Gastroesophageal sphincter (tissue), 4 donors: ENCODE data around the gene PIK3CD. TPM values are rescaled to one million over a fixed set of nuclear protein-coding genes. Genes with fewer than 3 reads are reported as not detected.
A peak's percentile ranks its signal among the peaks of the same experiment; 100 is the strongest.

ENCODE experiments used
- ATAC-seq: fragments of 150-250 bp; one replicate; pipeline ENCODE4 v1.9.1; 2016; ENCODE audit warnings: mild to moderate bottlenecking, moderate library complexity
- H3K27ac ChIP-seq, 4 donors: fragments of 200-600 bp; sonication (generic) in 3 of 4; 1 replicate in 3 of 4; 2 replicates in 1 of 4; pipeline ENCODE4 v1.5.1; 2016 to 2019
- H3K27me3 ChIP-seq: fragments of 200-600 bp; sonication (generic); one replicate; pipeline ENCODE4 v1.5.1; 2019
- H3K36me3 ChIP-seq, 2 donors: fragments of 200-600 bp; sonication (generic); one replicate each; pipeline ENCODE4 v1.5.1; 2019; ENCODE audit warnings: control low read depth in 1 of 2
- H3K4me1 ChIP-seq, 3 donors: fragments of 200-600 bp; sonication (generic); 1 replicate in 2 of 3; 2 replicates in 1 of 3; pipeline ENCODE4 v1.5.1; 2016 to 2019; ENCODE audit warnings: control low read depth in 2 of 3
- H3K4me3 ChIP-seq, 2 donors: fragments of 200-600 bp; sonication (generic); one replicate each; pipeline ENCODE4 v1.5.1; 2019; ENCODE audit warnings: mild to moderate bottlenecking in 1 of 2, moderate library complexity in 1 of 2
- H3K9me3 ChIP-seq, 3 donors: fragments of 200-600 bp; sonication (generic); one replicate each; pipeline ENCODE4 v1.5.1; 2017 to 2019; ENCODE audit warnings: control low read depth in 2 of 3
- CTCF ChIP-seq, 4 experiments: fragments of 200-600 bp in 2 of 4; fragments of 450-650 bp in 2 of 4; sonication (generic) in 1 of 4; IDR thresholded peaks; one replicate each; pipeline ENCODE4 v1.5.1; 2017 to 2019; ENCODE audit warnings: antibody characterized with exemption in 4 of 4, mild to moderate bottlenecking in 2 of 4, moderate library complexity in 2 of 4
- EP300 ChIP-seq: sonication (generic); formaldehyde crosslinking; IDR thresholded peaks from one replicate; pipeline ENCODE4 v1.6.1; 2017; ENCODE audit warnings: antibody characterized with exemption, mild to moderate bottlenecking
- POLR2A ChIP-seq, 2 donors: fragments of 450-650 bp; IDR thresholded peaks; one replicate each; pipeline ENCODE4 v1.6.1; 2017; ENCODE audit warnings: antibody characterized with exemption in 2 of 2, mild to moderate bottlenecking in 2 of 2, moderate library complexity in 1 of 2
- POLR2AphosphoS5 ChIP-seq: sonication (generic); formaldehyde crosslinking; IDR thresholded peaks from one replicate; pipeline ENCODE4 v1.6.1; 2017; ENCODE audit warnings: antibody characterized with exemption
- WGBS, 2 donors: methylation state at CpG; one replicate each; pipeline ENCODE4 v1.1.5; 2018; ENCODE audit warnings: low coverage in 1 of 2; 5-methylcytosine and 5-hydroxymethylcytosine counted together
- total RNA-seq, 4 donors: library from RNA; depleted of rRNA; stranded (reverse); fragments of >200 nt; gene quantifications; one replicate each; pipeline ENCODE4 v1.1.0, GENCODE V29; 2016

Gene PIK3CD
- total RNA-seq, 4 donors from 2014 or later: 8.2 to 18.2 (median 15.4) TPM

- no peak for ATAC-seq
- no peak for TF ChIP-seq EP300
- no peak for TF ChIP-seq CTCF (IDR thresholded peaks at IDR 0.05)
- no peak for TF ChIP-seq POLR2A (IDR thresholded peaks at IDR 0.05)
- no peak for TF ChIP-seq POLR2AphosphoS5
- no peak overlapping the region for H3K27ac ChIP-seq
- no peaks in the 10 kb centered on the region for H3K36me3 ChIP-seq
- 50% methylated on average over 6 of the region's 10 CpGs; no CpG with 5 or more reads in 1 of the 2 donors for WGBS, 2 donors
- H3K4me3 ChIP-seq: no peak overlapping the region
- no peaks in the 10 kb centered on the region for H3K9me3 ChIP-seq
- peaks cover 0 to 18% (median 14%) of the 10 kb centered on the region in 3 donors for H3K4me1 ChIP-seq
- peaks cover 56% of the 10 kb centered on the region for H3K27me3 ChIP-seq
Measured at GRCh38 chr1:9653491-9654050, 2.0 kb downstream of the PIK3CD start.

DNA sequence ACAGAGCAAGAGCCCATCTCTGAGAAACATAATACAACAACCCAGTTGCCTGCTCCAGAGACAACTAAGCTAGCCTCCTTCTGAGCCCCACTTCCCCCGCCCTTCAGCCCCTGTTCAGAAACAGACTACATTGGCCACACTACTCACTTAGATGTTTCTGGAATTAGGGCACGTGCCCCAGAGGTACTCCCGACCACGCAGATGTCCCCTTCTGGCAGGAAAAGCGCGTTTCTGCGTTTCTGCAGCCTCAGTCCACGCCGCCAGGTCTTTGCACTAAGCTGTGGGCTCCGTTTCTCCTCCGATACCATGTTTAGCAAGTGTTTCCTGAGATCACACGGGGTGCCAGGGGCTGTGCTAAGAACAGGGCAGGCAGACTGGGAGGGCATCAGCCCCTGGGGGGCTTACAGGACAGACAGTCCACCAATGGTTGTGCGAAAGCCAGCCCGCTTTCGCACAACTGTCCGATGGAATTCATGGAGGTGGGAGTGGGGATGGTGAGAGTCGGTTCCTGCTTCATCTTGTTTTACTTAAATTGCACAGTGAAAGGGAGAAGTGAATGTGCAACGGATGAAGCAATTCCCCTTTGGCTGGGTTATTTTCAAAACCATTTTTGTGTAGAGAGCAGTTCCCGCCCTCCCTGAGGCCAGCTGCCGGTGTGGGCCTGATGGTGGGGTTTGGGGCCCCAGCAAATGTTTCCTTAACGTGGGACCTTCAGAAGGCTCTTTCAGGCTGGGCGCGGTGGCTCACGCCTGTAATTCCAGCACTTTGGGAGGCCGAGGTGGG, 2.7 kb downstream of the PIK3CD start:
- Histone ChIP-seq H3K4me3 (no peak overlapping the region), H3K9me3 (no peaks in the 10 kb centered on the region), H3K27ac (peak overlapping the region in 1 of 4 donors; percentile 29), H3K4me1 (peaks cover 0 to 18% (median 14%) of the 10 kb centered on the region in 3 donors), H3K27me3 (peaks cover 51% of the 10 kb centered on the region), H3K36me3 (no peaks in the 10 kb centered on the region)
- TF ChIP-seq POLR2A (IDR thresholded peaks at IDR 0.05) (no peak), POLR2AphosphoS5 (no peak), CTCF (IDR thresholded peaks at IDR 0.05) (no peak), EP300 (no peak)
- WGBS, 2 donors: 69 to 96% methylated on average over 11 to 14 of the region's 25 CpGs
- no peak for ATAC-seq

GRCh38 chr1:9654834-9655723, 3.5 kb downstream of the PIK3CD start:
- 61 to 73% methylated on average over 6 to 10 of the region's 16 CpGs for WGBS, 2 donors
- Histone ChIP-seq H3K27ac (no peak overlapping the region), H3K4me3 (no peak overlapping the region), H3K9me3 (no peaks in the 10 kb centered on the region), H3K27me3 (peaks cover 43% of the 10 kb centered on the region), H3K36me3 (no peaks in the 10 kb centered on the region), H3K4me1 (peaks cover 0 to 18% (median 14%) of the 10 kb centered on the region in 3 donors)
- ATAC-seq: no peak
- TF ChIP-seq CTCF (IDR thresholded peaks at IDR 0.05) (no peak), EP300 (no peak), POLR2AphosphoS5 (no peak), POLR2A (IDR thresholded peaks at IDR 0.05) (no peak)

- ATAC-seq: no peak
- no peaks in the 10 kb centered on the region for H3K9me3 ChIP-seq
- WGBS, 2 donors: 87 to 100% methylated on average over 4 to 8 of the region's 11 CpGs
Measured at GRCh38 chr1:9655836-9656235, 4.3 kb downstream of the PIK3CD start.

DNA sequence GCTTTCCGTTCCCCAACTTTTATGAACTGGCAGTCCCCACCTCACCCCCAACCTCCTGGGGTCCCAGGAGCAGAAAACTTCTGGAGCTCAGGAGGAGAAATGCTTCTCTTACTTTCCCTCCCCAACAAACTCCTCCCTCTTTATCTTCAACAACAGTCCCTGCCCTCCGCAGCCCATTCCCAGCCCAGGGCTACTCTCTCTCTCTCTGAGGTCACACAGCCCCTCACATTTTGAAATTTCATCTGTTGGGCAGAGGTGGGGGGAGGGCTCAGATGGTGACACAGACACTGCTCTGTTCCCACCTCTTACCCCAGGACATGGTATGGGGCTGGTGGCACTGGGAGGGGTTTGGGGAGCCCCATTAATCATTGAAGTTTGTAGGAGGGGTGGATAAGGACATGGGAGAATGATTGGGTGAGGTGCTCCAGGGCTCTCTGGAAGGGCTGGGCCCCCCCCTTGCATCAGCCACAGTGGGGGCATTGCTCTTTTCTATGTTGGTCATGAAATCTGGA, 6.0 kb downstream of the PIK3CD start:
- Histone ChIP-seq H3K36me3 (no peaks in the 10 kb centered on the region), H3K27ac (no peak overlapping the region), H3K27me3 (peaks cover 23% of the 10 kb centered on the region), H3K9me3 (no peaks in the 10 kb centered on the region), H3K4me3 (no peak overlapping the region), H3K4me1 (peaks cover 0 to 2% (median 2%) of the 10 kb centered on the region in 3 donors)
- ATAC-seq: no peak
- TF ChIP-seq EP300 (no peak), POLR2AphosphoS5 (no peak), POLR2A (IDR thresholded peaks at IDR 0.05) (no peak)
- 80% methylated on average over 1 of the region's 2 CpGs; no CpG with 5 or more reads in 1 of the 2 donors for WGBS, 2 donors

More at GRCh38 chr1:9655836-9656235, 4.3 kb downstream of the PIK3CD start:
- TF ChIP-seq POLR2AphosphoS5: no peak
- Histone ChIP-seq H3K4me3 (no peak overlapping the region), H3K36me3 (no peaks in the 10 kb centered on the region), H3K27ac (no peak overlapping the region), H3K4me1 (peaks cover 0 to 18% (median 14%) of the 10 kb centered on the region in 3 donors), H3K27me3 (peaks cover 35% of the 10 kb centered on the region)
